Tongue (tissue), 2 donors: Measurements from ENCODE around the gene CLVS2. TPM values are rescaled to one million over a fixed set of nuclear protein-coding genes. Genes with fewer than 3 reads are reported as not detected.

Source experiments
- DNase-seq: peaks from one replicate; pipeline ENCODE4 v3.0.0-alpha.2; 2015
- total RNA-seq: library from RNA; depleted of rRNA; stranded (reverse); fragments of >200 nt; gene quantifications from one replicate; pipeline ENCODE4 v1.2.3, GENCODE V29; 2014

The CLVS2 gene
- total RNA-seq, 1 donor from 2014 or later = 0.10 TPM

GRCh38 chr6:123027408-123027807, 31.4 kb downstream of the CLVS2 start:
- peak; percentile 1 for DNase-seq

DNA sequence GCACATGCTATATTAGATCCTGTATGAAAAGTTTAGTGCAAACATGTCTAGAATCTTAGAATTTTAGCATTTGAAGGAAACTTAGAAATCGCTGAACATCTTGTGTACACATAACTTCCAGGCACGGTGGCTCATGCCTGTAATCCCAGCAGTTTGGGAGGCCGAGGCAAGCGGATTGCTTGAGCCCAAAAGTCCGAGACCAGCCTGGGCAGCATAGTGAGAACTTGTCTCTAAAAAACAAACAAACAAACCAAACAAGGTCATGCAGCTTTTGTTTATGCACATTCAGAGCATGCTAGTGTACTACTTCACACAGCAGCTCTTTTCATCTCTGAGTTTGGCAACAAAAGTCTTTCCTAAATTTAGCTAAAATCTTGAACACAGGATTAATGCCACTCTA, 32.2 kb downstream of the CLVS2 start:
- no peak for DNase-seq

GRCh38 chr6:123030282-123030681, 34.2 kb downstream of the CLVS2 start:
- DNase-seq = no peak

GRCh38 chr6:123036648-123037047, 40.6 kb downstream of the CLVS2 start:
- no peak for DNase-seq

DNA sequence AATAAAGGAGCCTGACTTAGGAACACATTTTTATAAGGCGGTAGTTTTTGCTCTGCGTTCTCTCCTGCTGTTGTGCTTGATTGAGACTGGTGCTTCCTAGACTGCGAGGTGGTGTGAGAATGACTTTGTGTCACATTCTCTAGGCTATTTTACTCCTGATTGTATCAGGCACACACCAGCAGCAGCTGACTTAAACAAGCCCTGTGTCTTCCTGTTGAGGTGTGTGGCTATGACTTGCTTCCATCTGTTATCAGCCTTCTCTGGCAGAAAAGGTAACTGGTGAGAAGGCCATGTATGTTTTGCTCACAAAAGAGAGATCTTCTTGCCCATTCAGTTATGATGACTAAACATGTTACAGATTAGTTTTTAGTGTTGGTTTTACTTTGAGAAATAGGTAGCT, 43.4 kb downstream of the CLVS2 start:
- no peak for DNase-seq

DNA sequence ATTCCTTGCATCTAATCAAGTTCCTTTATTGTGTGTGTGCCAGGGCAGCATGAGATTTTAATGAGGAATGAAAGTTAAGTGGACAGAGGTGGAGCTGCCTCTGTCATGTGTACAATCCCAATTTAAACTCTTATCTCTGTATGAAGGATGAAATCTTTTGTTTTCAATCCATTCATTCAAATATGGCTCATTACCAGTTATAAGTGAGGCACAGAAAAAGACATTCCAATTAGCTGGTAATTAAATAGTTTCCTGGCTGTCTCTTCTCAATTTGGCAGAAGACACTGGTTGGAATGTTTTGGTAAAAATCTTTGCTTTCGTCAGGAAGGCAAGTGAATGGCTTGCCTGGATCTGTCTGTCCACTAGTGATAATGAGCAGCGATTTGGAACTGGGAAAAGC, 46.4 kb downstream of the CLVS2 start:
- no peak for DNase-seq

DNA sequence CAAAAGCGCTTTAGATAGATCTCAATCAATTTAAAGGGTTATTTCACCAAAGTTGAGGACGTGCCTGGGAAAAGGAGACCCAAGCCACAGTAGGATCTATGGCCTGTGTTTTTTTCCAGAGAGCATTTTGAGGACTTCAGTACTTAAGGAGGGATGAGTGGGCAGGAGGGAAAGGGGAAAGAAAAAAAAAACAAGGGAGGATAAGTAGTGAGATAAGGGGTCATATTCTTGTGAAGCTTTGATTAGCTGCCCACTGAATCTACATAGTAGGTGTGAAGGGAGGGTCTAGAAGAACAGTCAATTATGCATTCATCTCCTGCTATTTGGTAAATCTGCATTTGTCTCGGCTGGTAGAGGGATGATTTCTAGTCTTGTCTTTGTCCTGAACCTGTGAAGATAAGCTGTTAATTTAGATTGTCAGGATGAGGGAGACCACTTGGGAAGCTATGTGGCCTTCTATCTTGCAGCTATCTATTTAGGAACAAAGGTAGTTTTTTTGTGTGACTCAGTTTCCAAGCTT, 48.4 kb downstream of the CLVS2 start:
- DNase-seq = no peak

DNA sequence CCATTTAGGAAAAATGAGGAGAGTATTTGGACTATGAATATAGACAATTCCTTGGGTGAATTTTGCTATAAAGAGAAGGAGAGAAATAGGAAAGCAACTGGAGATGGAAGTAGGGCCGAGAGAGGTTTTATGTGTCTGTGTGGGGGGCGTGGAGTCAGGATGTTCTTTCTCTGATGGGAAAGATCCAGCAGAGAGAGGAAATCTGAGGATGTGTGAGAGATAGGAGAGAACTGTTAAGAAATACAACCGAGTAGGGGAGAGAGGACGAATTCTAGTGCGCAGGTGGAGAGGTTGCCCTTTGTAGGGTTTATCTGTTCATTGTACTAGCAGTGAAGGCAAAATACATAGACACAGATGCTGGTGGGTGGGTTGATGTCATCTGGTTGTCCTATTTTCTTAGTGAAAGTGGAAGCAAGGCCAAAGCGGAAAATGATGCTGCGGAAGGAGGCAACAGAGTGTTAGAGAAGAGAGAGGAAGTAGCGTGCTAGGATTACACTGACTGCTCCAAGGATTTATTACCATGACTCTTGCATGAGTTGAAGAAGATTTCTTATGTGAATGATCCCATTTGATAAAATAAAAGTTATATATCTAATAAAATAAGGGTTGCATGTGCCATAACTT, 57.7 kb downstream of the CLVS2 start:
- no peak for DNase-seq

DNA sequence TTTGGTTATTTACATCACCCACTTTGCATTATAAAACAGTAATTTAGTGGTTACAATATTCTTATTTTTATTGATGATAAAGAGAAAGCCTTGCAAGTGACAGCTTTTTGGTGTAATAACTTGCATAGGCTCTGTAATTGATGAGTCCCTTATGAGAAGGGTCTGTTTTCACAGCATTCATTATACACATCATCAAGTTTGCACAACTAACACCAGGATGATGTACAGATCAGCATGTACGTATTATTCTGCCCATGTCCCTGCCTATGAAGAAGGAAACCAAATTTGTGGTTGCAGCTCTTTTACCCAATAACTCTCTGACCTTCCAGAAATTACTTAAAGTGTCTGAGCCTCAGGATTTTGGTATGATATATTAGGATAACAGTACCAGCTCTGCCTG, 59.2 kb downstream of the CLVS2 start:
- DNase-seq = no peak

DNA sequence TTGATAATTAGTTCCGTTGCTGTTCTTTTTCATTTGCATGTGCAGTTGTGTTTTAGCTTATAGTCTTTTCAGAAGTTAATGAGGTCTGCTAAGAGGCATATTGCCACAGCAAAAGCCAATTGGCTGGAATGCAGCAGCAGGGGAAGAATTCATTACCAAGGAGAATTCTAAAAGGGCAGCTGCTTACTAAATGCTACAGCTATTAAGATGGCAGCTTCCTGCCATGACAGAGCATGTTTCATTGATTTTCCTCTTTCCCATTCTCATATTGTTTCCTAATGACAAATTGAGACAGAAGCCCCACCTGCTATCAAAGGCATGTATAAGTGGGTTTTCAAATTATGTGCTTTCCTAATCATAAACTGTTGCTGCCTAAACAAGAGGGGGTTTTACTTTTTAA, 66.6 kb downstream of the CLVS2 start:
- peak; percentile 9 for DNase-seq

- DNase-seq = no peak
These were observed 68.0 kb downstream of the CLVS2 start for GRCh38 chr6:123064038-123064437.

GRCh38 chr6:123074616-123075015, 78.6 kb downstream of the CLVS2 start:
- no peak for DNase-seq

- no peak for DNase-seq
These were observed 89.4 kb downstream of the CLVS2 start for GRCh38 chr6:123085403-123085802.

GRCh38 chr6:123089226-123089625, 93.2 kb downstream of the CLVS2 start:
- DNase-seq = no peak

GRCh38 chr6:123091091-123091895, 95.3 kb downstream of the CLVS2 start:
- no peak for DNase-seq

GRCh38 chr6:123091896-123092271, 95.8 kb downstream of the CLVS2 start:
- no peak for DNase-seq

DNA sequence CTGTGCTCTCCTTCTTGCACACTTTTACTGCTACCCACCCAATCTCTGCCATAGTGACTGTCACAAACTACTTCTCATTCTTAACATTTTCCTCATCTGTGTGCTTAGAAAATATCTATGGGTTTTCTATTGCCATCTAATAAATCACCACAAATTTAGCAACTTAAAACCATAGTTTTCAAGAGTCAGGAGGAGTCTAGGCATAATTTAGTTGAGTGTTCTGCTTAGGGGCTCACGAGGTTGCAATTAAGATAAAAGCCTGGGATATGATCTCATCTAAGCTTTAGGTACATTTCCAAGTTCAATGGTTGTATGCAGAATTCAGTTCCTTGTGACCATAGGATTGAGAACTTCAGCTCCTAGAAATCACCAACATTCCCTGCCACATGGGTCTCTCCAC, 98.8 kb downstream of the CLVS2 start:
- no peak for DNase-seq

- no peak for DNase-seq
These were observed 109.5 kb downstream of the CLVS2 start for GRCh38 chr6:123105561-123105960.

DNA sequence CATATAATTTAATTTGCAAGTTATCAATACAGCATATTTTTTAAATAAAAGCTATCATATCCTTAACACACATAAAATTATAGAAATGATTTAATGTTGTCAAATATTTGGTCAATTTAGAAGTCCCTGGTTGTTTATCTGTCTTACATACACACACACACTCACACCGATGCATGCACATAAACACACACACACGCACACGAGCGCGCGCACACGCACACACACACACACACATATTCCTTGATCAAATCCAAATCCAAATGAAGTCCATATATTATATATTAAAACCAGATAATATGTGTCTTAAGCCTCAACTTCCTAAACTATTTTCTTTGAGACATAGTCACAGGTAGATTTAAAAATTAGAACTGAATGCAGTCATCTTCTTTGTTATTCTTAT, 120.3 kb downstream of the CLVS2 start:
- DNase-seq = no peak

DNA sequence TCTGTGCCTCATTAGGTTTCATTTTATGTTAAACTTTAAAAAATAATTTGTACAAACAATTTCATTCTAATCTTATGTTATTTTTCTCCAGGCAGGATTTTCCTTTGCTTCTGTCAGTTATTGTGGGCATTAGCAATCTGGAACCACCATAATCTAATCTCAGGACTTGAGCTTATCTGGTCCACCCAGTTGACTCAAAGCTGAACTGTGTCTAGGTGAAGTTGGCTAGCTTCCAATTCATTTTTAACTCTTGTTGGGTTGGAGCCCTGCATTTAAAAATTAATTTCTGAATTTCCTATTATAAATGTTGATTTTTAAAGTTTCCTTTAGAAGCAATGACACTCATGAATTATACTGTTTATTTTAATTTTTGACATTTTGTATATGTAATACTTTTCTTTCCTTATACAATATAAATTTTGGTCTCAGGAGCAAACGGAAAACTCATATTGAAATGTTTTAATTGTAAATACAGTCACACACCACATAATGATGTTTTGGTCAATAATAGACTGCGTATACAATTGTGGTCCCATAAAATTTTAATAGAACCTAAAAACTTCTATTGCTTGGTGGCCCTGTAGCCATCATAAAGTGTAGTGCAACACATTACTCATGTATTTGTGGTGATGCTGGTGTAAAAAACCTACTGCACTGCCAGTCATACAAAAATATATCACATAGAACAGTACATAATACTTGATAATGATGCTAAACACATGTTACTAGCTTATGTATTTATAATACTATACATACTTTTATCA, 121.3 kb downstream of the CLVS2 start:
- DNase-seq = no peak

- DNase-seq = no peak
These were observed 122.8 kb downstream of the CLVS2 start for GRCh38 chr6:123118811-123119210.
